HepG2 (cell line): ENCODE measurements around the gene CABLES2. TPM values are rescaled to one million over a fixed set of nuclear protein-coding genes. Genes with fewer than 3 reads are reported as not detected.

ENCODE experiments used
- BHLHE40 ChIP-seq: IDR thresholded peaks from 2 replicates; pipeline ENCODE4 v1.6.1; 2011; ENCODE audit warnings: low read length, improper control_type of control experiment
- HMG20A ChIP-seq: IDR thresholded peaks from 2 replicates; pipeline ENCODE4 v1.6.1; 2016; ENCODE audit warnings: borderline replicate concordance
- HNRNPK ChIP-seq: fragments of 200-400 bp; formaldehyde crosslinking; IDR thresholded peaks from 2 replicates; pipeline ENCODE4 v1.6.1; 2018; ENCODE audit warnings: low read length, low read depth, moderate library complexity, mild to moderate bottlenecking; ENCODE audit not compliant: poor library complexity, severe bottlenecking
- IRX3 ChIP-seq: sonication (generic); formaldehyde crosslinking; IDR thresholded peaks from 2 replicates; pipeline ENCODE4 v1.8.1; 2023; ENCODE audit warnings: mild to moderate bottlenecking, low read depth, missing genetic modification reagents, borderline replicate concordance
- NAIF1 ChIP-seq: sonication (generic); formaldehyde crosslinking; IDR thresholded peaks from 2 replicates; pipeline ENCODE4 v1.5.0; 2020; ENCODE audit warnings: mild to moderate bottlenecking, missing genetic modification reagents, borderline replicate concordance
- NFE2 ChIP-seq: sonication (generic); formaldehyde crosslinking; IDR thresholded peaks from 2 replicates; pipeline ENCODE4 v1.4.0; 2020; ENCODE audit warnings: missing genetic modification reagents
- NR2F6 ChIP-seq, 2 experiments: IDR thresholded peaks; 2 replicates each; pipeline ENCODE4 v1.6.1; 2016; ENCODE audit warnings: antibody characterized with exemption in 1 of 2, mild to moderate bottlenecking in 1 of 2
- PAF1 ChIP-seq: IDR thresholded peaks from 2 replicates; pipeline ENCODE4 v1.6.1; 2016; ENCODE audit warnings: missing genetic modification reagents, missing compliant biosample characterization
- REPIN1 ChIP-seq: sonication (generic); formaldehyde crosslinking; IDR thresholded peaks from 2 replicates; pipeline ENCODE4 v1.8.0; 2022; ENCODE audit warnings: missing genetic modification reagents, low read depth, mild to moderate bottlenecking, borderline replicate concordance
- SMAD9 ChIP-seq: sonication (generic); formaldehyde crosslinking; IDR thresholded peaks from 2 replicates; pipeline ENCODE4 v1.5.1; 2020; ENCODE audit warnings: mild to moderate bottlenecking, missing genetic modification reagents
- TCF12 ChIP-seq, 2 experiments: fragments of 450-650 bp in 1 of 2; sonication (generic) in 1 of 2; formaldehyde crosslinking in 1 of 2; IDR thresholded peaks; 2 replicates each; pipeline versions ENCODE4 v1.6.1 to v1.8.0; 2017 to 2022; ENCODE audit warnings: antibody characterized with exemption in 1 of 2, mild to moderate bottlenecking in 1 of 2, missing genetic modification reagents in 1 of 2, moderate library complexity in 1 of 2
- ZBTB7A ChIP-seq: sonication (generic); formaldehyde crosslinking; IDR thresholded peaks from 2 replicates; pipeline ENCODE4 v1.8.0; 2022; ENCODE audit warnings: mild to moderate bottlenecking, missing genetic modification reagents
- ZNF12 ChIP-seq: sonication (generic); formaldehyde crosslinking; IDR thresholded peaks from 2 replicates; pipeline ENCODE4 v1.5.0; 2020; ENCODE audit warnings: missing genetic modification reagents
- ZNF567 ChIP-seq: sonication (generic); formaldehyde crosslinking; IDR thresholded peaks from 2 replicates; pipeline ENCODE4 v1.8.1; 2023; ENCODE audit warnings: mild to moderate bottlenecking, missing genetic modification reagents, borderline replicate concordance
- ZNF747 ChIP-seq: sonication (generic); formaldehyde crosslinking; IDR thresholded peaks from 2 replicates; pipeline ENCODE4 v1.8.1; 2023; ENCODE audit warnings: missing genetic modification reagents, mild to moderate bottlenecking, borderline replicate concordance
- polyA plus RNA-seq, 8 experiments: library from polyadenylated mRNA; depleted of rRNA in 3 of 8; stranded (reverse) in 7 of 8; unstranded in 1 of 8; fragments of >200 nt; fragmentation: Illumina TruSeq in 4 of 8; extraction: Trizol in 4 of 8; gene quantifications; 2 replicates each; pipeline versions ENCODE4 v1.2.1 to v1.2.3, GENCODE V29; 2011 to 2016; ENCODE audit warnings: low read depth in 4 of 8, missing spikeins in 1 of 8, mixed read lengths in 1 of 8; ENCODE audit not compliant: insufficient read depth in 1 of 8
- total RNA-seq, 5 experiments: library from RNA; depleted of rRNA; stranded (reverse); fragments of >200 nt; fragmentation: Illumina TruSeq; extraction: Trizol; gene quantifications; 2 replicates each; pipeline ENCODE4 v1.2.3, GENCODE V29; 2016; ENCODE audit warnings: low read depth in 1 of 5
- TF ChIP-seq, protein P1 (sequence below): sonication (generic); formaldehyde crosslinking; IDR thresholded peaks from 2 replicates; pipeline ENCODE4 v1.5.0; 2020; ENCODE audit warnings: missing genetic modification reagents
- TF ChIP-seq, protein P2 (sequence below): sonication (generic); formaldehyde crosslinking; IDR thresholded peaks from 2 replicates; pipeline ENCODE4 v1.4.0; 2020; ENCODE audit warnings: mild to moderate bottlenecking, missing genetic modification reagents
- TF ChIP-seq, protein P3 (sequence below): sonication (generic); formaldehyde crosslinking; IDR thresholded peaks from 2 replicates; pipeline ENCODE4 v1.4.0; 2020; ENCODE audit warnings: missing genetic modification reagents
- TF ChIP-seq, protein P4 (sequence below): sonication (generic); formaldehyde crosslinking; IDR thresholded peaks from 2 replicates; pipeline ENCODE4 v1.8.0; 2022; ENCODE audit warnings: mild to moderate bottlenecking, missing genetic modification reagents, moderate library complexity

The CABLES2 gene
- total and polyA plus RNA-seq, 2 of the 13 experiments (the other 11 are each of a cell fraction or from before 2014, with no cell fraction given), result 5.2 to 9.7 TPM

DNA sequence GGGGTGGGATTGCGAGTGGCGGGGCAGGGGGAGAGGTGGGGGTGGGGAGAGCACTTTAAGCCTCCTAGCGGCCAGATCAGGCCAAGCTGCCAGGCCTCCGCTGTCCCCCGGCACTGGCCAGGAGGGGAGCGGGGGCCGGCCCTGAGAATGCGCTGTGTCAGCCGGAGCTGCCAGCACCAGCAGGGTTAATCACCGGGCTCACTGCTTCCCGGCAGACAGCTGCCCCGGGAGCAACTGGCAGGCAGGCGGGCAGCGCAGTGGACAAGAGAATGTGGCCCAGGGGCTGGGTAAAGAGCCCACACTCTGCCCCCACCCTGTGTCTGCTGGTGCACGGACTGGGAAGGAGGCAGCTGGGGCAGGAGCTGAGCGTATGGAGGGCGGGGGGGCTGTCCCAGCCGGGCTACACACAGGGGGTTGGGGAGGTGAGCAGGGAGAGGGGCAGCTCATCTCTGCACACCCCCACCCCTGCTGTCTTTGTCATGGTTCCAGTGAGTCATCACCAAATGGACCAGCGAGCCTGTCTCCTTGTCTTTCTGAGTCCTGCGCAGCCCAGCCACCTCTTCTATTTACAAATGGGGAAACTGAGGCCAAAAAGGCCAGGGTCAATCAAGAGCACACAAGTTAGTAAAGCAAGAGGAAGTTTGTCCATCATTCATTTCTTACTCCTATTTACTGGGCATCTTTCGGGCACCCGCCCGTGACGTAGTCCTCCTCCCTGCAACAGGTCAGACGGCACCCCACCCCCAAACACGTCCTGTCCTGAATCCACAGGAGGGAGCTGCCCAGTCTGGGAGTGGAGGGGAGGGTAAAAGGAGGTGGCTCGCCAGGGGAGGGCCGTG, 37.9 kb downstream of the CABLES2 start (continued):
- TF ChIP-seq, protein P1, sequence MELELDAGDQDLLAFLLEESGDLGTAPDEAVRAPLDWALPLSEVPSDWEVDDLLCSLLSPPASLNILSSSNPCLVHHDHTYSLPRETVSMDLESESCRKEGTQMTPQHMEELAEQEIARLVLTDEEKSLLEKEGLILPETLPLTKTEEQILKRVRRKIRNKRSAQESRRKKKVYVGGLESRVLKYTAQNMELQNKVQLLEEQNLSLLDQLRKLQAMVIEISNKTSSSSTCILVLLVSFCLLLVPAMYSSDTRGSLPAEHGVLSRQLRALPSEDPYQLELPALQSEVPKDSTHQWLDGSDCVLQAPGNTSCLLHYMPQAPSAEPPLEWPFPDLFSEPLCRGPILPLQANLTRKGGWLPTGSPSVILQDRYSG, result 0 out of 2 replicates have a peak, but pooled peaks have one; percentile 40
- TF ChIP-seq BHLHE40 (no peak), PAF1 (CRISPR knock-in tag) (no peak), TCF12 (IDR thresholded peaks at IDR 0.05) (no peak), TCF12 (CRISPR knock-in tag; IDR thresholded peaks at IDR 0.05) (no peak), ZNF567 (CRISPR knock-in tag) (no peak), NAIF1 (CRISPR knock-in tag) (no peak), IRX3 (CRISPR knock-in tag) (no peak), ZNF747 (CRISPR knock-in tag) (no peak), NFE2 (CRISPR knock-in tag) (0 out of 2 replicates have a peak, but pooled peaks have one; percentile 66), ZNF12 (0 out of 2 replicates have a peak, but pooled peaks have one; percentile 22), ZBTB7A (CRISPR knock-in tag) (no peak; the same call in 1 of the 2 replicates), HNRNPK (peak; percentile 96), SMAD9 (CRISPR knock-in tag) (no peak), HMG20A (CRISPR knock-in tag) (0 out of 2 replicates have a peak, but pooled peaks have one; percentile 35), NR2F6 (IDR thresholded peaks at IDR 0.05) (no peak), NR2F6 (CRISPR knock-in tag; IDR thresholded peaks at IDR 0.05) (peak; percentile 56), REPIN1 (CRISPR knock-in tag) (no peak; the same call in 1 of the 2 replicates)
- TF ChIP-seq, protein P2, sequence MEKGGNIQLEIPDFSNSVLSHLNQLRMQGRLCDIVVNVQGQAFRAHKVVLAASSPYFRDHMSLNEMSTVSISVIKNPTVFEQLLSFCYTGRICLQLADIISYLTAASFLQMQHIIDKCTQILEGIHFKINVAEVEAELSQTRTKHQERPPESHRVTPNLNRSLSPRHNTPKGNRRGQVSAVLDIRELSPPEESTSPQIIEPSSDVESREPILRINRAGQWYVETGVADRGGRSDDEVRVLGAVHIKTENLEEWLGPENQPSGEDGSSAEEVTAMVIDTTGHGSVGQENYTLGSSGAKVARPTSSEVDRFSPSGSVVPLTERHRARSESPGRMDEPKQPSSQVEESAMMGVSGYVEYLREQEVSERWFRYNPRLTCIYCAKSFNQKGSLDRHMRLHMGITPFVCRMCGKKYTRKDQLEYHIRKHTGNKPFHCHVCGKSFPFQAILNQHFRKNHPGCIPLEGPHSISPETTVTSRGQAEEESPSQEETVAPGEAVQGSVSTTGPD (CRISPR knock-in tag), result no peak
- TF ChIP-seq, protein P3, sequence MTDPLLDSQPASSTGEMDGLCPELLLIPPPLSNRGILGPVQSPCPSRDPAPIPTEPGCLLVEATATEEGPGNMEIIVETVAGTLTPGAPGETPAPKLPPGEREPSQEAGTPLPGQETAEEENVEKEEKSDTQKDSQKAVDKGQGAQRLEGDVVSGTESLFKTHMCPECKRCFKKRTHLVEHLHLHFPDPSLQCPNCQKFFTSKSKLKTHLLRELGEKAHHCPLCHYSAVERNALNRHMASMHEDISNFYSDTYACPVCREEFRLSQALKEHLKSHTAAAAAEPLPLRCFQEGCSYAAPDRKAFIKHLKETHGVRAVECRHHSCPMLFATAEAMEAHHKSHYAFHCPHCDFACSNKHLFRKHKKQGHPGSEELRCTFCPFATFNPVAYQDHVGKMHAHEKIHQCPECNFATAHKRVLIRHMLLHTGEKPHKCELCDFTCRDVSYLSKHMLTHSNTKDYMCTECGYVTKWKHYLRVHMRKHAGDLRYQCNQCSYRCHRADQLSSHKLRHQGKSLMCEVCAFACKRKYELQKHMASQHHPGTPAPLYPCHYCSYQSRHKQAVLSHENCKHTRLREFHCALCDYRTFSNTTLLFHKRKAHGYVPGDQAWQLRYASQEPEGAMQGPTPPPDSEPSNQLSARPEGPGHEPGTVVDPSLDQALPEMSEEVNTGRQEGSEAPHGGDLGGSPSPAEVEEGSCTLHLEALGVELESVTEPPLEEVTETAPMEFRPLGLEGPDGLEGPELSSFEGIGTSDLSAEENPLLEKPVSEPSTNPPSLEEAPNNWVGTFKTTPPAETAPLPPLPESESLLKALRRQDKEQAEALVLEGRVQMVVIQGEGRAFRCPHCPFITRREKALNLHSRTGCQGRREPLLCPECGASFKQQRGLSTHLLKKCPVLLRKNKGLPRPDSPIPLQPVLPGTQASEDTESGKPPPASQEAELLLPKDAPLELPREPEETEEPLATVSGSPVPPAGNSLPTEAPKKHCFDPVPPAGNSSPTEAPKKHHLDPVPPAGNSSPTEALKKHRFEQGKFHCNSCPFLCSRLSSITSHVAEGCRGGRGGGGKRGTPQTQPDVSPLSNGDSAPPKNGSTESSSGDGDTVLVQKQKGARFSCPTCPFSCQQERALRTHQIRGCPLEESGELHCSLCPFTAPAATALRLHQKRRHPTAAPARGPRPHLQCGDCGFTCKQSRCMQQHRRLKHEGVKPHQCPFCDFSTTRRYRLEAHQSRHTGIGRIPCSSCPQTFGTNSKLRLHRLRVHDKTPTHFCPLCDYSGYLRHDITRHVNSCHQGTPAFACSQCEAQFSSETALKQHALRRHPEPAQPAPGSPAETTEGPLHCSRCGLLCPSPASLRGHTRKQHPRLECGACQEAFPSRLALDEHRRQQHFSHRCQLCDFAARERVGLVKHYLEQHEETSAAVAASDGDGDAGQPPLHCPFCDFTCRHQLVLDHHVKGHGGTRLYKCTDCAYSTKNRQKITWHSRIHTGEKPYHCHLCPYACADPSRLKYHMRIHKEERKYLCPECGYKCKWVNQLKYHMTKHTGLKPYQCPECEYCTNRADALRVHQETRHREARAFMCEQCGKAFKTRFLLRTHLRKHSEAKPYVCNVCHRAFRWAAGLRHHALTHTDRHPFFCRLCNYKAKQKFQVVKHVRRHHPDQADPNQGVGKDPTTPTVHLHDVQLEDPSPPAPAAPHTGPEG (CRISPR knock-in tag), result no peak; the same call in 1 of the 2 replicates
- TF ChIP-seq, protein P4, sequence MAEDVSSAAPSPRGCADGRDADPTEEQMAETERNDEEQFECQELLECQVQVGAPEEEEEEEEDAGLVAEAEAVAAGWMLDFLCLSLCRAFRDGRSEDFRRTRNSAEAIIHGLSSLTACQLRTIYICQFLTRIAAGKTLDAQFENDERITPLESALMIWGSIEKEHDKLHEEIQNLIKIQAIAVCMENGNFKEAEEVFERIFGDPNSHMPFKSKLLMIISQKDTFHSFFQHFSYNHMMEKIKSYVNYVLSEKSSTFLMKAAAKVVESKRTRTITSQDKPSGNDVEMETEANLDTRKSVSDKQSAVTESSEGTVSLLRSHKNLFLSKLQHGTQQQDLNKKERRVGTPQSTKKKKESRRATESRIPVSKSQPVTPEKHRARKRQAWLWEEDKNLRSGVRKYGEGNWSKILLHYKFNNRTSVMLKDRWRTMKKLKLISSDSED (CRISPR knock-in tag), result no peak
